ENCODE measurements around the gene KCNJ18. TPM values are rescaled to one million over a fixed set of nuclear protein-coding genes. Genes with fewer than 3 reads are reported as not detected.
"Not testable (repeated sequence)": the region's sequence is repeated elsewhere in the genome, so short reads cannot be mapped to it uniquely, and the experiment has no call there.

Gene KCNJ18
- total RNA-seq, 1 donor from 2014 or later: not detected

DNA sequence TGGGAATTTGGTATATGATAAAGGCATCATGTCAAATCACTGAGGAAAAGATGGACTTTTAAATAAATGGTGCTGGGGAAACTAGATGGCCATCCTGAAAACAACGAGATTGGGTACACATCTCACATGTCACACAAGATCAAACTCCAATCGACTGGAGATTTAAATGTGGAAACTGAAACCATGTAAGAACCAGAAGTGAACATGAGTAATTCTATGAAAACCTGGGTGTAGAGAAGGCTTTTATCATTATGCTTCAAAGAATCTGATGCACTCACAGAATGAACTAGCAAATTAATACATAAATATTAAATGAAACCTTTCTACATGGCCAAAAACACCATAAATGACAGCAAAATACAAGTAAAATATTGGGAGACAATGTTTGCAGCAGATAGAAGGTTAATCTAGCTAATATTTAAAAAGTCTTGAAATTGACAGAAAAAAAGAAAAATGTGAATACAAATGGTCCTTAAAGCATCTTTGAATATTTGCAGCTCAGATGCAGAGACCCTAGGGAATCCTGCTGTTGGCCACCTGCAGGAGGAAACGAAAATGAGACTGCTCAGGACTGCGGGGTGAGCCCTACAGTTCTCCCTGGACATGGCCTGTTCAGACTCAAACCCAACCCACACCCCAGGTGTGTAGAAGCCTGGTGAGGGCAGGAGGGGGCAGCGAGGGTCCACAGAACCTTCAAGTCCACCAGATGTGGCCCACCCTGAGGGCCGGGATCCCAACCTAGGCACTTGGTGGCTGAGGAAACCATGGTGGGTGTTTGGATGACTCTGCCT lies 32.1 kb downstream of the KCNJ18 start:
- intact Hi-C loops (cut with micrococcal nuclease): not testable (repeated sequence)

DNA sequence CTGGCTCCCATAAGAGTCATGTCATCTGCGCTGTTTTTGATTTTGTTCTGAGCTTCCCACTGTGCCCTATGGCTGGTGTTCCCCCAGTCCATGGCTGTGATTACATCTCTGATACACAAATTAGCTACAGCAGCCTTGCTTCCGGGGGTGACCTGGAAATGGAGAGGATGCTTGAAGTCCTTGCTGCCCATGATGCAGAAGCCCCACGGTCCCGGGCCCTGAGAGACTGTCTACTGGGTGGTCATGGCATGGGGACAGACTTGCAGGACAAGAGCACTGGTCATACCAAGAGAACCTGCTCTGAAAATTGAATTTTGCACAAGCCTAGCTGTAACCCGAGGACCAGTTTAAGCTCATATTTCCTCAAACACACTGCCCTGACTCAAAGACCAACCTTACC lies 38.8 kb downstream of the KCNJ18 start:
- intact Hi-C loops (cut with micrococcal nuclease): not testable (repeated sequence)

DNA sequence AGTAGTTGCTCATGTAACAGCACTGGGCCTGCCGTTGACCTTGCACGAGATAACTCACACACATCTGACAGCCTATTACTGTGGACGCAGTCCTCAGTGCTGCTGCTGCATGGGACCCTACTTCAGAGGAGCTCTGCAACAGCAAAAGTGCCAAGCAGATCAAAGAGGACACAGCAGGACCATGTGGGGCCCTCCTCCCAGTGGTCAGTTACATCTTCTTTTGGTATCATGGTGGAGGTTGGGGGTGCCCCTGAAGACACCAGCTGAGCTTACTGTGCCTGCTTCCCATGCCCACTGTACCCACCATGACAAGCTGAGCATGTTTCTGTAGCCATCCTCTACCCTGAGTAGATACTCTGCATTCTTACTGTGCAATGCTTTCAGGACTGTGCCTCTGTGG lies 41.6 kb downstream of the KCNJ18 start:
- intact Hi-C loops (cut with micrococcal nuclease): not testable (repeated sequence)

DNA sequence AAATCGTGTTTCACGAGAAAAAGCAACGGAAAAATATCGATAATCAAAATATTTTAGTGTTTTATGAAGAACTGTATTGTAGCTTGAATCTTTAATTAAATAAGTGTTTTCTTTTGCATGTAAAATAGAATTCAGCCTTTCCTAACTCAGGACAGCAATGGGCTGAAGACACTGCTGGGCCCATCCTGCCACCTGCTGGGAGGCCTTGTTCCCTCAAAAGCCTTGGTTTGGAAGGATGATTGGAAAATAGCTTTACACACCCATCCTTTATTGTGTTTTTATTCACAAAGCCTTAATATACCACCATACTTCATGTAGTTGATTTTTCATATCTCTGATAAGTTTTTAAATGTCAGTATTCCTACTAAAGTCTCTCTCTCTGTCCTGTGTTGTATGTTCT lies 43.5 kb downstream of the KCNJ18 start:
- intact Hi-C loops (cut with micrococcal nuclease): not testable (repeated sequence)

DNA sequence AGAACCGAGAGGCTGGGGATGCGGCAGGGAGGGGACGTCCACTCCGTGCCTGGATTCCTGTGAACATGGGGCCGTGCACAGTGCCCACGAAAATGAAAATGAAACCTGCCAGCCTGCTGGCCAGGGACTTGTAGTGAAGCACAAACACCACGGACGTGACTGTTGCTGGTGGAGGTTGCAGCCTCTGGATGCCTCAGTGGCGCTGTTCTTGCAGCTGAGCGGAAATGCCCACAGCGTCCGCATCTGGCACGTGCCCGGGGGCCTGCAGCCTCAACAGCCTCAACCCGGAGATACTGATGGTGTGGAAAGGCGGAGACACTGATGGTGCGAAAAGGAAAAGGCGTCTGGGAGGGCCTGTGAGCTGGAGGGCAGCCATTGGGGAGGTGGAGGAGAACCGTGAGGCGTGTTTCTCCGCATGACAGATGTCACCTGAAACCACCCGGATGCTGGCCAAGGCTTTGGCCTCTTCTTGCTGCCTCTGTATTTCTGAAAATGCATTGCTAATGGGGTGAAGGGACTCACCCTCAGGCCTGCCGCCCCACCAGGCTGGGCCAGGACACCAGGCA lies 44.8 kb downstream of the KCNJ18 start:
- intact Hi-C loops (cut with micrococcal nuclease): not testable (repeated sequence)

DNA sequence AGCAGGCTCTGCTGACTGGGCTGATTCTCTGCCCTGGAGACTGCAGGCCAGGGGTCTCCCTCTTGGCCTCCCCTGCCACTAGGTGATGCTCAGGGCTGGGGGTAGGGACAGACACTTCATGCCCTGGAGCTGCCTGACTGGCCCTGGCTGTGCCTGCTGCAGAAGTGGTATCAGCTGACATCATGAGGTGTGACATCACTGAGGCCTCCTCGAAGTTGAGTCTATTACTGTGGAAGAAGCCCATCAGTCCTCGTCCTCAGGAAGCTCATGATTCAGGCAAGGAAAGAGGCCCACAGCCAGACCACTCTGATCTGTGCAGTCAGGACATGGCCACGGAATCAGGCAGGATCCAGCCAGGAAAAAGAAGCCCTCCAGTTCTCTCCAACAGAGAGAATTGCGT lies 45.9 kb downstream of the KCNJ18 start:
- intact Hi-C loops (cut with micrococcal nuclease): not testable (repeated sequence)

DNA sequence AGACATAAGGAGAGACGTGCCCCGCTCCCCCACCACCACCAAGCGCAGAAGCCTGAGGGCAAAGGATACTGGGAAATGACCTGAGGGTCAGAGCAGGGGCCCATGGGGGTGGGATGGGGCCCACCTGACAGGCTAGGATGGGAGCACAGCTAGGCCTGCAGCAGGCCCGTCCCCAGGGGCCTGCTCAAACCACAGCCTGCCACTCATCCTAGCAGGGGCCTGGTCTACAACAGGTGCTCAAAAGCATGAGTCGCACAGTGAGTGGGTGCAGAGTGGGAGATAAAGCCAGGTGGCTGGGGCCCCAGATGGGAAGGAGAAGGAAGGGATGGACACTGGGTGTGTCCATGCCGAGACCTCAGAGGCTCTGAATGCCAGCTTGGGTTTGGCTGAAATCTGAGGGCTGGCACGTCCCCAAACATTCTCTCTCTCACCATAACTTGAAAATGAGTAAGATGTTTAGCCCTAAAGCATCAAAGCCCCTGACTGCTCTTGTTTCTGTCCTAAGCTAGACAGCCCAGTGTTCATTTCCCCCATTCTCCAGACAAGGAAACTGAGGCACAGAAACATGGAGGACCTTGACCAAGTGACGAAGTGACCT lies 46.7 kb downstream of the KCNJ18 start:
- intact Hi-C loops (cut with micrococcal nuclease): not testable (repeated sequence)

DNA sequence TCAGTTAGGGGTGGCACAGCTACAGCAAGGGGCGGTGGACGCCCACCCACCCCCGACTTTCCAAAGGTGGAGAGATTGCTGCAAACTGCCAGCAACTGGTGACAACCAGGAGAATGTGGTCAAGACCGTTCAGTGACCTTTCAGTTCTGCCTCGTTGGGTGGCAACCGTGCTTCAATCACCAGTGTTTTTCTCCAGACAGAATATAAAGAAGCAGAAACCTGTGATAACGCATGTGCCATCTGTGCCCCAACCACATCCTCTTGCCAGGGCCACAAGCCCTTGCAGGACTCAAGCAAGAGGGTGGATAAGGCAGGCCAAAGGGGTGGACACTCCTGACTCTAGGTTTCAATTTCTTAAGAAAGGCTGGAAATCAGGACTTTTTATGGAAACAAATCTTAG lies 47.2 kb downstream of the KCNJ18 start:
- intact Hi-C loops (cut with micrococcal nuclease): not testable (repeated sequence)

DNA sequence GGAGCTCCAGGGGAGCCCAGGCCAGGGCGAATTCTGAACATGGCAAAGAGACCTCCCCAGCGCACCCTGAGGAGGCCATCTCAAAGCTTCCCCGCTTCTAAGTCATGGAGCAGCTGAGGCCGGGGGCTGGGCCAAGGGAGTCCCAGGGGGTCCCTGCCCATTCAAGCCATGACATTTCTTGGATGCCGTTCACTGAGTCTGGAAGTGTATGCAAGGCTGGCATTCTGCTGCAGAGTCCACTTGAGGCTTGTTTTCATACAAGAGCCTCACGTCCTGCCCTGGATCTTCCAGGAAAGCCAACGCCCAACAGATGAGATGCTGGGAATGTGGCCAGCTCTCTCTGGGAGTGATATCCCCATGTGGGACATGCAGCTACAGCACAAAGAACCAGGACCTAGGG lies 48.5 kb downstream of the KCNJ18 start:
- intact Hi-C loops (cut with micrococcal nuclease): not testable (repeated sequence)

DNA sequence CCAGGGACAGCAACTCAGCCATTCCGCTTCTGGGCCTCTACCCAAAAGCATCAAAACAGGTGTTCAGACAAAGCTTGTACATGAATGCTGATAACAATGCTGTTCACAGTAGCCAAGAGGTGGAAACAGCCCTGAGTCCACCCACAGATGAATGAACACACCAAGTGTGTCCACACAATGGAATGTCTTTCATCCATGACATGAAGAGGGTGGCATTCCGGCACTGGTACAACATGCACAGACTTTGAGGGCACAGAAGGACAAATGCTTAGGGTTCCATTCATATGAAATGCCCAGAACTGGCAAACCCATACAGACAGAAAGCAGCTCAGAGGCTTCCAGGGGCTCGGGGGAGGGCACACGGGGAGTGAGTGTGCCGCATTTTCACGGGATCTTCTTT lies 49.2 kb downstream of the KCNJ18 start:
- intact Hi-C loops (cut with micrococcal nuclease): not testable (repeated sequence)

DNA sequence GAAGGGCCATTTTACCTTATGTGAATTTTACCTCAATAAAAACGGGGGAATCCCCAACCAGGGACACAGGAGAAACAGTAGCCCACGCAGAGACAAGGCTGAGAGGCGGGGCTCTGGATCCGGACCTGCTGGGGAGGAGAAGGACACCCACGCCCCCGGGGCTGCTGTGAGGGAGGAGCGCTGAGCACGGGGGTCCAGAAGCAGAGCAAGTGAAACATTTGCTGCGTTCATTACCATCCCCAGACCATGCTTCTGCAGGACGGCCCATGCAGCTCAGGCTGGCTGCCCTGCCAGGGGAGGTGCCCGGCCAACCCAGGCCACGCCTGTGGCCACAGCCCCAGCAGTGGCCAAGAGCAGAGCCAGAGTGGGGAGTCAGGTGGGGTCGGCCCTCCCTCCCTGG lies 50.0 kb downstream of the KCNJ18 start:
- intact Hi-C loops (cut with micrococcal nuclease): no loop called here

DNA sequence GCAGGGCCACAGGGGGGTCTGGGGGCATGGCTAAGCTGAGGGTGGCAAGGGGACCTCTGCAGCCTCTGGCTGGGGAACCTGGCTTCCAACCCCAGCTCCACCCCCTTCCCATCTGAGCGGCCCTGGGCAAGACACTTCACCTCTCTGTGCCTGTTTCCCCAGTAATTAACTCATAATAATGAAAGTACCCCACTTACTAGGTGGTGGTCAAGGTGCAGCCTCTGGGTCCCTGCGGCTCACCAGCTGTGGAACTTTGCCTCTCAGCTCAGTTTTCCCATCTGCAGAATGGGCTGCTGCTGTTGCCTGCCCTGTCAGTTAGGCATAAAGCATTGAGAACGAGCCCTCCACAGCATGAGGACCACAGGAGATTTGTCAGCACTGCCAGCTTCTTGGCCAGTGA lies 51.8 kb downstream of the KCNJ18 start:
- intact Hi-C loops (cut with micrococcal nuclease): not testable (repeated sequence)

DNA sequence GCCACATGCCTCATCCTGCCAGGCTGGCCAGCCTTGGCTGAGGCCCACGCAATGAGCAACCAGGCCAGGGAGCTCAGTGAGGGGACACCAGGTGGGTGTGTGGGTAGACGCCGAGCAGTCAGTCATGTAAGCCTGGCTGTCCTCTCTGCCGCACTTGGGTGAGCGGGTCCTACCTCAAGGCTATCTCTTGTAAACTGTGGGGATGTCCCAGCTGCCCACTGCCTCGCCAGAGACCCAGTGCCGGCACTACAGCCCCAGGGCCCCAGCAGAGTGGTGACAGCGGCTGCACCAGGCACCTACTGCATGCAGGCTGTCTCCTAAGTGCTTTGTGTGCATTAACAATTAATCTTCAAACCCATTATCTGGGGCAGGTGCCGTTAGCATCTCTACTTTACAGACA lies 52.3 kb downstream of the KCNJ18 start:
- intact Hi-C loops (cut with micrococcal nuclease): not testable (repeated sequence)

DNA sequence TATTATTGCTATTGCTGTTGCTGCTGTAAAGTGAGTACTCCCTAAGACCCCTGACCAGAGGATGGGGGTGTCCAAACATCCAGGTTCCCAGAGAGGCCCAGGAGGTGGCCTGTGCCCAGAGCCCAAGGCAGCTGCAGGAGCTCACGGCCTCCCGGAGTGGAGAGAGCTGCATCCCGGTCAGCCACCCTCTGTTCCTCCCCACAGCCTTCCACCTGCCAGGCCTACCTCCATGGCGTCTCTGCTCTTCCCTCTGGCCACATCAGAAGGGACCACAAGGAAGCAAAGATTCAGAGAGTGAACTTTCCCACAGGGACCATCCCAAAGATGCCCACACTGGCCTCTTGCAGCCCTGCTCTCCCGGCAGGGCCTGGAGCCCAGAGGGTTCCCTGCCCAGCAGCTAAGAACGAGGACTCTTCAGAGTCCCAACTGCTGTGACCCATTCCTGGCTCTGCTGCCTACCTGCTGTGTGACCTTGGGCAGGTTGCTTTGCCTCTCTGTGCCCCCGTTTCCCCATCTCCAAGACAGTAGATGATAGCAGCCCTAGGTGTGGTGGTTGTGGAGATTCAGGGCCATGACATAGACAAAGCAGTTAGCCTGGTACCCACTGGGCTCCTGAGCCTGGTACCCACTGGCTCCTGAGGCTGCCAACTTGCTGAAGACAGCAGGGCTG lies 53.2 kb downstream of the KCNJ18 start:
- intact Hi-C loops (cut with micrococcal nuclease): not testable (repeated sequence)

DNA sequence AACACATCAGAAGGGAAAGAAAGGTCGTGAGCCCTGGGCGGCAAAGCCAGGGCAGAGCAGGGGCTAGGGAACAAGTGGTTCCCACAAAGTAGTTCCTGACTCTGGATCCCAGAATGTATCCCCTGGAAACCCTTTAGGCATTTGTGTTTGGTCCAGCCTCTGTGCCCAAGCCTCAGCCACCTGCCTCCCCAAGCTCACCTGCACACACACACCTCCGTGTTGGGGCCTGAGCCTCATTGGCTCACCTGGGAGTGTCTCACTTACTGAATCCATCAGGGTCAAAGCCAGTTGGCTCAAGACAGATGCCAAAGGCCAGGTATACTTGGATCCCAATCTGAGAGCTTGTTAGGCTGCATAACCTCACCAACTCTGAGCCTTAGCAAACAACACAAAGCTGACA lies 54.1 kb downstream of the KCNJ18 start:
- intact Hi-C loops (cut with micrococcal nuclease): not testable (repeated sequence)

DNA sequence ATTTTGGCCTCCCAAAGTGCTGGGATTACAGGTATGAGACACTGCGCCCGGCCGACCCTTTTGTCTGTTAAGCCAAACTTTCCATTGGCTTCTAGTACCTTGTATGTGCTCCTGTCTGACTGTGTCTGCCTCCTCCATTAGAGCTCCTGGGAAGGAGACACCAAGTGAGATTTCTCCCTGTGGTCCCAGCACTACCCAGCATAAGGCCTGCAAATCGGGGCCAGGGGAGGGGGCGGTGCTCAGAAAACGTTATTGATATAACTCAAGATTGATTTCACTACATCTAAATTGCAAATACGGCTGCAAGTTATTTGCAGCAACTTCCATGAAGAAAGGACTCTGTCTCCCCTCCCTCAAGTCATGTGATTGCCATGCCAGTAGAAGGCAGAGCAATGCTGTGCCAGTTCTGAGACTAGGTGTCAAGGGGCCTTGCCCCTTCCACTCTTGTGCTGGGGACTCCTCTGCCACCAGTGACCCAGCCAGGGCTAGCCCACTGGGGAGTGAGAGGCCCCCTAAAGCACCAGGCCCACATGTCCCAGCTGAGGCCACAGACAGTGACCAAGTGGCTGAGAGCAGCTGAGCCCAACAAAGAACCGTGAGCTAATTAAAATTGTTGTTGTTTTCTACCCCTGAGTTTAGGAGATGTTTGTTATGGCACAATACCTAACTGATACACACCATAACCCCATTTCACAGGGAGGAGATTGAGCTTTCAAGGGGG lies 55.0 kb downstream of the KCNJ18 start:
- intact Hi-C loops (cut with micrococcal nuclease): not testable (repeated sequence)

DNA sequence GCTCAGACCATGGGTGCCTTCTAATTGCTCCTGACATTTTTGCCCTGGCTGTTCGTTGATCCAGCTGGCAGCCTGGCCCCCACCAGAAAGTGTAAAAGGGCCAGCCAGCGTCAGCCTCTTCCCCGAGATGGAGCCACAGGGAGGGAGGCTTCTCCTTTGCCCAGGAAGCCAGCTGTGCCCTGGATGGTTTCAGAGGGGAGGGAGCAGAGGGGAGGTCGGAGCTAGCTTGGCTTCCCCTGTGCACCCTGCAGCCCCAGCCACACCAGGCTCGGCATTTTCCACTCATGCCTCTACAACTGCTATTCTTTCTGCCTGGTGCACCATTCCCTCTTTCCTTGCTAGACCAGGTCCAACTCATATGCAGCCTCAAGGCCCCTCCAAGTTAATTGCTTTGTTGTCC lies 56.4 kb downstream of the KCNJ18 start:
- intact Hi-C loops (cut with micrococcal nuclease): not testable (repeated sequence)

DNA sequence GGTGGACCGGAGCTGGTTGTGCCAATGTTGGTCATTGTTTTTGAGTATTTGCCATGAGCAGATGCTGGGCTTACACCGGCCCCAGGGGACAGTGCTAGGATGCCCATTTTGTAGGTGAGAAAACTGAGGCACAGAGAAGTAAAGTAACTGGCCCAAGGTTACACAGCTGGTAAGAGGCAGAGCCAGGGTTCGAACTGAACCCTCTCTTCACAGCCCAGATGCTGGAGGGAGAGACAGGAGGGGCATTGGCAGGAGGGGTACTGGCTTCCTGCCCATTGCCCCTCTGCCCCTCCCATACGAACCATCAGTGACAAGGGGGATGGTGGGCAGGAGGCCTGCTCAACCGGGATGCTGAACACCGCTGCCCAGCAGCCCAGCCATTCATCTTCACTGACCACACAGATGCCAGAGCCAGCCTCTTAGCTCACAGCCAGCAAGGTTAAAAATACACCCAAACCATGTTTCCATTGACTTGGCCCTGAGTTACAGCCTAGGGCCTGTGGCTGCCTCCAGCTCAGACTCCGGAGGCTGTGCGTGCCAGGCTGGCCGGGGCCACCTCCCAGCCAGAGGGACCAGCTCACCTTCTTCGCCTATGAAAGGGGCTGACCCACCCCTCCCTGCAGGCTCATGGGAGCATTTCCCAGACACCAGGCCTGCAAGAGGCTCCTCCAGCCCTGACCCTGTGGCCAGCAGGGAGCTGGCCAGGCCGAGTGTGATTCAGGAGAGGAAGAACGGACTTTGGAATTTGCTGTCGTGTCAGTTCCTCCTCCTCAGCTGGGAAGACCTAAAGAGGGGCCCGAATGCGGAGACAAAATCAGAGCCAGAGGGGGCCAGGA lies 57.6 kb downstream of the KCNJ18 start:
- intact Hi-C loops (cut with micrococcal nuclease): not testable (repeated sequence)

DNA sequence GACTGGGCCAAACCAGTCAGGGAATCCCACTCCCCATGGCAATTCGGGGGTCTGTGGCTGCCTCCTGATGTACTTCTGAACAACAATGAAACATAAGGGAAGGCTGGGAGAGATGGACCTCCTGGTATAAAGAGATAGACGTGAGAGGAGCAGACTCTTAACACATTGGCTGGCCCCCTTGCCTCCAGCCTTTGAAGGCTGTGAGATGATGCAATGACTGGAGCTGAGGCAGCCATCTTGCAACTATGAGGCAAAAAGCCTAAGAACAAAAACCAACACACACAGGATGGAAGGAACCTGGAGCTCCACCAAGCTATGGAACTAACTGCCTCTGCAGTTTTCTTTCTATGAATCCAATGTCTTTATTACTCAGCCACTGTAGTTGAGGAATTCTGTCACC lies 58.8 kb downstream of the KCNJ18 start:
- intact Hi-C loops (cut with micrococcal nuclease): not testable (repeated sequence)

All from T-helper 2 cell treated with Interferon-gamma antibody and Interleukin-4, amounts not matched to agents 100 ng/mL and 5 ng/mL, for 36 hours (primary cell).